HEK293 (cell line): Measurements from ENCODE around the gene TRMU.

ENCODE experiments used
- BCL11A ChIP-seq: fragments of 450-650 bp; formaldehyde crosslinking; IDR thresholded peaks from 2 replicates; pipeline ENCODE4 v1.5.1; 2016; ENCODE audit warnings: low read depth, missing biosample characterization, missing genetic modification characterization
- GFI1B ChIP-seq: fragments of 450-650 bp; formaldehyde crosslinking; IDR thresholded peaks from 2 replicates; pipeline ENCODE4 v1.5.1; 2016; ENCODE audit warnings: missing biosample characterization, missing genetic modification characterization
- GLIS1 ChIP-seq: fragments of 450-650 bp; formaldehyde crosslinking; IDR thresholded peaks from 2 replicates; pipeline ENCODE4 v1.5.1; 2016; ENCODE audit warnings: missing biosample characterization, missing genetic modification characterization
- IKZF3 ChIP-seq: fragments of 450-650 bp; IDR thresholded peaks from 2 replicates; pipeline ENCODE4 v1.5.0; 2018; ENCODE audit warnings: missing biosample characterization, mild to moderate bottlenecking, missing genetic modification characterization, moderate library complexity
- KLF17 ChIP-seq: fragments of 450-650 bp; formaldehyde crosslinking; IDR thresholded peaks from 2 replicates; pipeline ENCODE4 v1.5.1; 2016; ENCODE audit warnings: missing biosample characterization, missing genetic modification characterization
- KLF7 ChIP-seq: fragments of 450-650 bp; formaldehyde crosslinking; IDR thresholded peaks from 2 replicates; pipeline ENCODE4 v1.5.1; 2016; ENCODE audit warnings: missing biosample characterization, missing genetic modification characterization, borderline replicate concordance
- KLF8 ChIP-seq: fragments of 450-650 bp; formaldehyde crosslinking; IDR thresholded peaks from 2 replicates; pipeline ENCODE4 v1.5.1; 2016; ENCODE audit warnings: missing biosample characterization, missing genetic modification characterization
- PRDM4 ChIP-seq: fragments of 450-650 bp; formaldehyde crosslinking; IDR thresholded peaks from 2 replicates; pipeline ENCODE4 v1.5.1; 2017; ENCODE audit warnings: missing biosample characterization, missing genetic modification characterization
- SP3 ChIP-seq: fragments of 450-650 bp; formaldehyde crosslinking; IDR thresholded peaks from 2 replicates; pipeline ENCODE4 v1.5.1; 2016; ENCODE audit warnings: missing biosample characterization, missing genetic modification characterization
- ZBTB20 ChIP-seq: fragments of 450-650 bp; formaldehyde crosslinking; IDR thresholded peaks from 2 replicates; pipeline ENCODE4 v1.5.1; 2016; ENCODE audit warnings: missing biosample characterization, missing genetic modification characterization
- ZBTB8A ChIP-seq: fragments of 450-650 bp; formaldehyde crosslinking; IDR thresholded peaks from 2 replicates; pipeline ENCODE4 v1.5.1; 2016; ENCODE audit warnings: missing biosample characterization, missing genetic modification characterization
- ZFP3 ChIP-seq: fragments of 450-650 bp; formaldehyde crosslinking; IDR thresholded peaks from 2 replicates; pipeline ENCODE4 v1.5.1; 2016; ENCODE audit warnings: low read depth, missing biosample characterization, missing genetic modification characterization
- ZNF112 ChIP-seq: fragments of 450-650 bp; formaldehyde crosslinking; IDR thresholded peaks from 2 replicates; pipeline ENCODE4 v1.5.0; 2017; ENCODE audit warnings: missing biosample characterization, missing genetic modification characterization
- ZNF16 ChIP-seq: fragments of 450-650 bp; formaldehyde crosslinking; IDR thresholded peaks from 2 replicates; pipeline ENCODE4 v1.5.1; 2016; ENCODE audit warnings: low read depth, missing biosample characterization, missing genetic modification characterization
- ZNF18 ChIP-seq: fragments of 450-650 bp; formaldehyde crosslinking; IDR thresholded peaks from 2 replicates; pipeline ENCODE4 v1.5.1; 2016; ENCODE audit warnings: missing biosample characterization, missing genetic modification characterization
- ZNF24 ChIP-seq: fragments of 450-650 bp; formaldehyde crosslinking; IDR thresholded peaks from 2 replicates; pipeline ENCODE4 v1.5.1; 2016; ENCODE audit warnings: missing biosample characterization, missing genetic modification characterization
- ZNF248 ChIP-seq: fragments of 450-650 bp; formaldehyde crosslinking; IDR thresholded peaks from 2 replicates; pipeline ENCODE4 v1.5.1; 2017; ENCODE audit warnings: missing biosample characterization, missing genetic modification characterization
- ZNF292 ChIP-seq: fragments of 450-650 bp; formaldehyde crosslinking; IDR thresholded peaks from 2 replicates; pipeline ENCODE4 v1.5.1; 2016; ENCODE audit warnings: low read depth, missing biosample characterization, missing genetic modification characterization, borderline replicate concordance
- ZNF302 ChIP-seq: fragments of 450-650 bp; formaldehyde crosslinking; IDR thresholded peaks from 2 replicates; pipeline ENCODE4 v1.5.1; 2016; ENCODE audit warnings: missing biosample characterization, missing genetic modification characterization, low read depth
- ZNF311 ChIP-seq: fragments of 450-650 bp; formaldehyde crosslinking; IDR thresholded peaks from 2 replicates; pipeline ENCODE4 v1.5.1; 2017; ENCODE audit warnings: missing biosample characterization, missing genetic modification characterization, borderline replicate concordance
- ZNF324 ChIP-seq: fragments of 450-650 bp; formaldehyde crosslinking; IDR thresholded peaks from 2 replicates; pipeline ENCODE4 v1.5.1; 2016; ENCODE audit warnings: missing biosample characterization, missing genetic modification characterization
- ZNF350 ChIP-seq: fragments of 450-650 bp; formaldehyde crosslinking; IDR thresholded peaks from 2 replicates; pipeline ENCODE4 v1.5.0; 2017; ENCODE audit warnings: missing biosample characterization, mild to moderate bottlenecking, missing genetic modification characterization
- ZNF362 ChIP-seq: fragments of 450-650 bp; formaldehyde crosslinking; IDR thresholded peaks from 2 replicates; pipeline ENCODE4 v1.5.1; 2016; ENCODE audit warnings: missing biosample characterization, missing genetic modification characterization
- ZNF366 ChIP-seq: fragments of 450-650 bp; formaldehyde crosslinking; conservative IDR thresholded peaks from 2 replicates; pipeline ENCODE4 v1.5.1; 2016; ENCODE audit warnings: missing biosample characterization, missing genetic modification characterization
- ZNF510 ChIP-seq: fragments of 450-650 bp; formaldehyde crosslinking; IDR thresholded peaks from 2 replicates; pipeline ENCODE4 v1.5.1; 2018; ENCODE audit warnings: mild to moderate bottlenecking, missing genetic modification characterization, missing biosample characterization; ENCODE audit not compliant: insufficient replicate concordance
- ZNF530 ChIP-seq: fragments of 450-650 bp; formaldehyde crosslinking; IDR thresholded peaks from 2 replicates; pipeline ENCODE4 v1.5.1; 2016; ENCODE audit warnings: low read depth, missing biosample characterization, missing genetic modification characterization
- ZNF558 ChIP-seq: fragments of 450-650 bp; formaldehyde crosslinking; IDR thresholded peaks from 2 replicates; pipeline ENCODE4 v1.5.1; 2016; ENCODE audit warnings: missing biosample characterization, missing genetic modification characterization
- ZNF585B ChIP-seq: fragments of 450-650 bp; formaldehyde crosslinking; IDR thresholded peaks from 2 replicates; pipeline ENCODE4 v1.5.1; 2016; ENCODE audit warnings: missing biosample characterization, missing genetic modification characterization
- ZNF600 ChIP-seq: fragments of 450-650 bp; formaldehyde crosslinking; IDR thresholded peaks from 2 replicates; pipeline ENCODE4 v1.5.1; 2016; ENCODE audit warnings: missing biosample characterization, missing genetic modification characterization
- ZNF623 ChIP-seq: fragments of 450-650 bp; formaldehyde crosslinking; IDR thresholded peaks from 2 replicates; pipeline ENCODE4 v1.5.1; 2016; ENCODE audit warnings: missing biosample characterization, missing genetic modification characterization
- ZNF658 ChIP-seq: fragments of 450-650 bp; formaldehyde crosslinking; IDR thresholded peaks from 2 replicates; pipeline ENCODE4; 2016; ENCODE audit warnings: missing biosample characterization, missing genetic modification characterization
- ZNF707 ChIP-seq: fragments of 450-650 bp; formaldehyde crosslinking; IDR thresholded peaks from 2 replicates; pipeline ENCODE4 v1.5.1; 2016; ENCODE audit warnings: missing biosample characterization, missing genetic modification characterization
- ZNF747 ChIP-seq: fragments of 450-650 bp; formaldehyde crosslinking; IDR thresholded peaks from 2 replicates; pipeline ENCODE4 v1.5.1; 2016; ENCODE audit warnings: missing biosample characterization, missing genetic modification characterization
- ZNF768 ChIP-seq: fragments of 450-650 bp; formaldehyde crosslinking; IDR thresholded peaks from 2 replicates; pipeline ENCODE4 v1.5.1; 2018; ENCODE audit warnings: missing biosample characterization, mild to moderate bottlenecking, missing genetic modification characterization
- ZNF776 ChIP-seq: fragments of 450-650 bp; formaldehyde crosslinking; IDR thresholded peaks from 2 replicates; pipeline ENCODE4 v1.5.0; 2017; ENCODE audit warnings: missing biosample characterization, missing genetic modification characterization, borderline replicate concordance
- ZNF777 ChIP-seq: fragments of 450-650 bp; formaldehyde crosslinking; IDR thresholded peaks from 2 replicates; pipeline ENCODE4 v1.5.1; 2017; ENCODE audit warnings: missing biosample characterization, missing genetic modification characterization, borderline replicate concordance

The TRMU gene

GRCh38 chr22:46367707-46368191, 32.2 kb downstream of the TRMU start (continued):
- TF ChIP-seq ZNF324 (tag by site-specific recombination) (no peak), ZNF112 (tag by site-specific recombination) (0 out of 2 replicates have a peak, but pooled peaks have one; percentile 10), SP3 (no peak), ZNF530 (tag by site-specific recombination) (no peak), KLF8 (tag by site-specific recombination) (peak; percentile 54; the same call in 1 of the 2 replicates), ZNF362 (tag by site-specific recombination) (no peak), ZNF302 (tag by site-specific recombination) (no peak), KLF17 (tag by site-specific recombination) (0 out of 2 replicates have a peak, but pooled peaks have one; percentile 35), GFI1B (no peak), ZNF658 (tag by site-specific recombination) (no peak), ZBTB20 (no peak), ZNF768 (tag by site-specific recombination) (no peak), ZNF623 (tag by site-specific recombination) (no peak), ZBTB8A (no peak), ZNF510 (tag by site-specific recombination) (no peak), ZNF311 (tag by site-specific recombination) (no peak), ZNF16 (tag by site-specific recombination) (no peak), ZNF350 (no peak), ZNF18 (no peak), ZNF707 (no peak), ZNF366 (tag by site-specific recombination) (peak; percentile 54), ZFP3 (tag by site-specific recombination) (no peak), IKZF3 (no peak), ZNF558 (tag by site-specific recombination) (no peak), ZNF24 (tag by site-specific recombination) (no peak), ZNF777 (no peak), PRDM4 (no peak), ZNF585B (no peak), ZNF600 (tag by site-specific recombination) (peak; percentile 89), GLIS1 (peak; percentile 70), ZNF248 (tag by site-specific recombination) (no peak), ZNF292 (tag by site-specific recombination) (no peak), ZNF776 (tag by site-specific recombination) (no peak), KLF7 (tag by site-specific recombination) (no peak), BCL11A (tag by site-specific recombination) (no peak), ZNF747 (tag by site-specific recombination) (no peak)
